KMS-11 (cell line): ENCODE results near the gene ARHGAP1.

Source experiments
- H2AFZ ChIP-seq: fragments of 200-600 bp; sonication (generic); 2 replicates; pipeline ENCODE4 v1.6.1; 2016; ENCODE audit warnings: antibody characterized with exemption, mixed run types, low read depth
- H3K27ac ChIP-seq: fragments of 200-600 bp; sonication (generic); 2 replicates; pipeline ENCODE4 v1.6.1; 2016; ENCODE audit warnings: mild to moderate bottlenecking, mixed run types
- H3K27me3 ChIP-seq: fragments of 200-600 bp; sonication (generic); 2 replicates; pipeline ENCODE4 v1.6.1; 2017; ENCODE audit warnings: mild to moderate bottlenecking, low read depth, mixed run types, moderate library complexity; ENCODE audit not compliant: insufficient read depth
- H3K36me3 ChIP-seq: fragments of 200-600 bp; sonication (generic); 2 replicates; pipeline ENCODE4 v1.6.1; 2017; ENCODE audit warnings: mild to moderate bottlenecking, mixed run types; ENCODE audit not compliant: insufficient read depth
- H3K4me1 ChIP-seq: fragments of 200-600 bp; sonication (generic); 2 replicates; pipeline ENCODE4 v1.6.1; 2016; ENCODE audit warnings: mild to moderate bottlenecking, low read depth, mixed run types; ENCODE audit not compliant: poor library complexity, severe bottlenecking
- H3K4me2 ChIP-seq: fragments of 200-600 bp; sonication (generic); 2 replicates; pipeline ENCODE4 v1.7.0; 2016; ENCODE audit warnings: mild to moderate bottlenecking, mixed run types
- H3K4me3 ChIP-seq: fragments of 200-600 bp; sonication (generic); IDR thresholded peaks from 2 replicates; pipeline ENCODE4 v1.6.1; 2017; ENCODE audit warnings: low read depth, low read length, mixed read lengths; ENCODE audit not compliant: insufficient read depth
- H3K79me2 ChIP-seq: fragments of 200-600 bp; sonication (generic); 2 replicates; pipeline ENCODE4 v1.6.1; 2016; ENCODE audit warnings: low read depth, mixed run types; ENCODE audit not compliant: insufficient read depth
- H3K9ac ChIP-seq: fragments of 200-600 bp; sonication (generic); 2 replicates; pipeline ENCODE4 v1.6.1; 2016; ENCODE audit warnings: mild to moderate bottlenecking, mixed run types
- H4K20me1 ChIP-seq: fragments of 200-600 bp; sonication (generic); 2 replicates; pipeline ENCODE4 v1.6.1; 2016; ENCODE audit warnings: mild to moderate bottlenecking, mixed run types; ENCODE audit not compliant: insufficient read depth
- TF ChIP-seq, protein P1 (sequence below): fragments of 200-600 bp; sonication (generic); conservative IDR thresholded peaks from 2 replicates; pipeline ENCODE4 v1.6.1; 2017; ENCODE audit warnings: low read depth, mild to moderate bottlenecking, antibody characterized with exemption, low read length, moderate library complexity, mixed read lengths

The ARHGAP1 gene

GRCh38 chr11:46729110-46730027, 28.9 kb upstream of the ARHGAP1 start:
- Histone ChIP-seq H3K79me2 (no peaks in the 10 kb centered on the region), H3K4me3 (no peak overlapping the region), H3K4me2 (no peak overlapping the region), H3K36me3 (no peaks in the 10 kb centered on the region), H4K20me1 (no peaks in the 10 kb centered on the region), H3K27ac (no peak overlapping the region), H3K9ac (no peak overlapping the region), H3K27me3 (no peaks in the 10 kb centered on the region), H3K4me1 (no peaks in the 10 kb centered on the region), H2AFZ (no peak overlapping the region)
- TF ChIP-seq, protein P1, sequence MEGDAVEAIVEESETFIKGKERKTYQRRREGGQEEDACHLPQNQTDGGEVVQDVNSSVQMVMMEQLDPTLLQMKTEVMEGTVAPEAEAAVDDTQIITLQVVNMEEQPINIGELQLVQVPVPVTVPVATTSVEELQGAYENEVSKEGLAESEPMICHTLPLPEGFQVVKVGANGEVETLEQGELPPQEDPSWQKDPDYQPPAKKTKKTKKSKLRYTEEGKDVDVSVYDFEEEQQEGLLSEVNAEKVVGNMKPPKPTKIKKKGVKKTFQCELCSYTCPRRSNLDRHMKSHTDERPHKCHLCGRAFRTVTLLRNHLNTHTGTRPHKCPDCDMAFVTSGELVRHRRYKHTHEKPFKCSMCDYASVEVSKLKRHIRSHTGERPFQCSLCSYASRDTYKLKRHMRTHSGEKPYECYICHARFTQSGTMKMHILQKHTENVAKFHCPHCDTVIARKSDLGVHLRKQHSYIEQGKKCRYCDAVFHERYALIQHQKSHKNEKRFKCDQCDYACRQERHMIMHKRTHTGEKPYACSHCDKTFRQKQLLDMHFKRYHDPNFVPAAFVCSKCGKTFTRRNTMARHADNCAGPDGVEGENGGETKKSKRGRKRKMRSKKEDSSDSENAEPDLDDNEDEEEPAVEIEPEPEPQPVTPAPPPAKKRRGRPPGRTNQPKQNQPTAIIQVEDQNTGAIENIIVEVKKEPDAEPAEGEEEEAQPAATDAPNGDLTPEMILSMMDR = no peak

GRCh38 chr11:46728659-46729040, 28.2 kb upstream of the ARHGAP1 start:
- Histone ChIP-seq H3K9ac (no peak overlapping the region), H3K4me2 (no peak overlapping the region), H3K27ac (no peak overlapping the region), H3K4me3 (no peak overlapping the region), H3K36me3 (no peaks in the 10 kb centered on the region), H3K4me1 (no peaks in the 10 kb centered on the region), H3K27me3 (no peaks in the 10 kb centered on the region), H2AFZ (no peak overlapping the region), H3K79me2 (no peaks in the 10 kb centered on the region), H4K20me1 (no peaks in the 10 kb centered on the region)
- TF ChIP-seq, protein P1 = no peak

DNA sequence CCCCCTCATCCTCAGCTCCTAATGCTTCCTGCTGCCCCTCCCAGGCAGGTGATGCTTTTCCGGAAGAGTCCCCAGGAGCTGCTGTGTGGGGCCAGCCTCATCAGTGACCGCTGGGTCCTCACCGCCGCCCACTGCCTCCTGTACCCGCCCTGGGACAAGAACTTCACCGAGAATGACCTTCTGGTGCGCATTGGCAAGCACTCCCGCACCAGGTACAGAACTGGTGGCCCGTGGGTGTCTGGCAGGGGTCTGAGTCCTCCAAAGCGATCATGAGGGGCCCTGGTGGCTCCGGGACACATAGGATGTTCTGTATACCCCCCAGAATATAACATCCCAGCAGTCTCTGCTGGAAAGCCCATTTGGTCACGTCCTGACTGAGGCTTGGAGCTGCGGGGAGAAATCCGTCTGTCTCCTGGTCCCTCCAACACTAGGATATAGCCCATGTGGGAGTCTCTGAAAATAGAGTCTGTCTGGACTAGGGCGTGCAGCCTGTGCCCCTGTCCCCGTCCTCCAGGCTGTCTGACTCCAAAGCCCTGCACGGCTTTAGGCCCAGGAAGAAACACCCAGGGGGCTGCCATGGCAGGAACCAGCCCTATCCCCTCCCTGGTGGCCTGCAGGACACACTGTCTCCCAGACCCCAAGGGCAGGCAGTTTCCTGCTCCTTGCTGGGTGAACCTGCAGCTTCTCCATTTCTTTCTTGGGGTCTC, 27.7 kb upstream of the ARHGAP1 start:
- TF ChIP-seq, protein P1 = no peak
- Histone ChIP-seq H3K27me3 (no peaks in the 10 kb centered on the region), H3K36me3 (no peaks in the 10 kb centered on the region), H3K79me2 (no peaks in the 10 kb centered on the region), H3K27ac (no peak overlapping the region), H2AFZ (no peak overlapping the region), H4K20me1 (no peaks in the 10 kb centered on the region), H3K4me3 (no peak overlapping the region), H3K4me1 (no peaks in the 10 kb centered on the region), H3K4me2 (no peak overlapping the region), H3K9ac (no peak overlapping the region)

GRCh38 chr11:46726206-46726862, 25.9 kb upstream of the ARHGAP1 start:
- Histone ChIP-seq H3K4me1 (no peaks in the 10 kb centered on the region), H3K79me2 (no peaks in the 10 kb centered on the region), H3K36me3 (no peaks in the 10 kb centered on the region), H4K20me1 (no peaks in the 10 kb centered on the region), H2AFZ (no peak overlapping the region), H3K4me3 (no peak overlapping the region), H3K27me3 (no peaks in the 10 kb centered on the region), H3K9ac (no peak overlapping the region), H3K4me2 (no peak overlapping the region), H3K27ac (no peak overlapping the region)
- TF ChIP-seq, protein P1 = no peak
